GM18861 (cell line): Measurements from ENCODE around the gene NLRP4.
"Not testable (repeated sequence)": the region's sequence is repeated elsewhere in the genome, so short reads cannot be mapped to it uniquely, and the experiment has no call there.

ENCODE experiments used
- ATAC-seq: cut with Tn5 transposase; IDR thresholded peaks from one replicate; pipeline ENCODE4 v1.9.1; 2021; ENCODE audit not compliant: unreplicated experiment

NLRP4 gene

GRCh38 chr19:55882626-55883025, 46.3 kb downstream of the NLRP4 start:
- ATAC-seq, result no peak

- ATAC-seq, result no peak
These were observed 62.6 kb downstream of the NLRP4 start for GRCh38 chr19:55898911-55899310.

DNA sequence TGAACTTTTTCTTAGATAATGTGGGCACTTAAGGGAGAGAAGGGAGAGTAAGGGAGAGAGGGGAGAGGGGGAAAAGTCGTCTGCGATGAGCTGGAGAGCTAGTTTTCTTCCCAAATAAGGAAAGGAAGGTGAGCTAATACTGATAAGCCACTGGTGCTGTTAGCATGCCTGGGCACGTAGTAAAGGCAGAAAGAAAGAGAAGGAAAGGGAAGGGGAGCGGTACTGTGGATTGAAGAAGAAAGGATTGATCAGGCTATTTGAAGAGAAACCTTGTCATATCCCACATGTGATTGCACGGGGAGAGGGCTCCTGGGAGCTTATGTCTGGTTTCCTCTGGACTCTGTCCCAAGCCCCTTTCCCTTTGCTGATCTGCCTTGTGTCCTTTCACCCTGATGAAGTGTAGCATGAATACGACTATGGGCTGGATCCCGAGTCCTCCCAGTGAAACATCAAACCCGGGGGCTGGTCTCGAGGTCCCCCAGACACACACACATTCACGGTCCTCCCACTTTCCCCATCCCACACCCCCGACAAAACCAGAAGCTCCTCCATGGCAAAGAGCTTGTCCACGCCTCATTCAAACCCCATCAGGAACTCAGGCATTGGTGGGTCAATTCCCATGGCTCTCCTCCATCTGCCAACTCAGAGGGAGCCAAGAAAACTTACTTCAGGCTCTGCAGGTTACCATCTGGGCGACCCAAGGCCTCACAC, 65.2 kb downstream of the NLRP4 start:
- ATAC-seq, result no peak

GRCh38 chr19:55902080-55902751, 65.9 kb downstream of the NLRP4 start:
- no peak for ATAC-seq

DNA sequence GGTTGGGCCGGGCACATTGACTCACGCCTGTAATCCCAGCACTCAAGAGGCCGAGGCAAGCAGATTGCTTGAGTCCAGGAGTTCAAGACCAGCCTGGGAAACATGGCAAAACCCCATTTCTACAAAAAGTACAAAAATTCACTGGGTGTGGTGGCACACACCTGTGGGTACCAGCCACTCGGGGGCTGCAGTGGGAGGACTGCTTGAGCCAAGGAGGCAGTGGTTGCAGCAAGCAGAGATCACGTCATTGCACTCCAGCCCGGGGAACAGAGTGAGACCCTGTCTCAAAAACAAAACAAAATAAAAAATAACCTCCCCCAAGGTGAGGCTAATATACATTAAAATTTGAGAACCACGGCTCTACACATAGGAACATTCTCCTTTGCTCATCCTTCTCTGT, 70.9 kb downstream of the NLRP4 start:
- no peak for ATAC-seq

- ATAC-seq, result no peak
These were observed 71.4 kb downstream of the NLRP4 start for GRCh38 chr19:55907746-55908145.

- ATAC-seq, result no peak
These were observed 73.5 kb downstream of the NLRP4 start for GRCh38 chr19:55909801-55910200.

GRCh38 chr19:55912916-55913315, 76.6 kb downstream of the NLRP4 start:
- ATAC-seq, result no peak

DNA sequence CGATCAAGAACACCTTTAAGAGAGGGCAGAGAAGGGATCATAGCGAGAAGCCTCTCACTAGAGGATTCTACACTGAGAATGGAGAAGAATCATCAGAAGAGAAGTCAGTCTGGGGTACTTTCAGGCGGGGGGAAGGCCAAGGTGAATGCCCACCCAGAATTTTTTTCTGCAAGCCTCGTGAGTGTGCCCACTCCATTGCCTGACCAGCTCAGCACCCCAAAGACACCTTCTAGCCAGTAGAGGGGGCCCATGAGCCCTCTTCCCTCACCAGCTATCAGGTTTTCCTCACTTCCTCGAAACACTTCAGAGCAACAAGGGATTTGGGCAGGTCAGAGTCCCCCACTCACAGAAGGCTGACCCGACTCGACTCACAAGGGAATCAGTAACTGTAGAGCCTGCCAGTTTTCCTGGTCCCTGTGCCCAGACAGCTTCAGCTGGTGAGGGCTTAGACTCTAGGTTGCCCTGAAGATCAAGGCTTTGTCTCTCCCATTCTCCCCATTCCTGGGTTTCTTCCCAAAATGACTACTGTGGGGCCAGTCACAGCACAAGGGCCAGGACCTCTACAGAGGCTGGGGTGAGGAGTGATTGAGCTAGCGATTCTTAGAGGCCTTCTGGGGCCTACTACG, 77.4 kb downstream of the NLRP4 start:
- ATAC-seq, result no peak

DNA sequence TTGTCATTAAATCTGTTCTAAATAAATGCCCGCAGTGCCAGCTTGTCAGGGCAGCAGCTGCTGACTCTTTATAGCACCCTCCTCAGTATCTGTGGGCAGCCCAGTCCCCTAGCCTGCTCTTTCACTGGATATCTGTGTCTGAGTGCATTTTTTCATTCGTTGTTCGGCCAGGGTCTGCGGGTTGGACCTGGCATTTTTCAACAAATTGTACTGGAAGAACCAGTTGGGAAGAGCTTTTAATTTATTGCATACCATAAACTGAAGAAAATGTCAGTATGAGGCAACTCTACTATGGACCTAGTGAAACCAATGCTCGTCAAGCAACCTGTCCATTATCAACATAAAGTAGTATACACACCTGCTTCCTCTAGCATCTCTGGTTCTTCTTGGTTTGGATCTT, 87.2 kb downstream of the NLRP4 start:
- ATAC-seq, result no peak

DNA sequence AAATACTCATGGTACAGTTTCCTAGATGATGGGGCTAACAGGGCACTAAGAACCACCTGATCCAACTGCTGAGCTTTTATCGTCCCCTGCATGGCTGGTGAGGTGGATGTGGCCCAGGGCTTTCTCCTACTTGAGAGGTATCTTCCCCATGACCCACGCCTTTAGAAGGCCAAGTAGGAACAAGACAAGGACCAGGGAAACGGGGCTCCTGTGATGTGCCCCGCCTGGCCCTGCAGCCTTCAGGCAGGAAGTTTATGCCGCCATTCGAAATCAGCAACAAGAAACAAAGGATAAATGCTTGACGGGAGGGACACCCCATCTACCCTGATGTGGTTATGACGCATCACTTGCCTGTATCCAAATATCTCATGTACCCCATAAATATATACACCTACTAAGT, 91.7 kb downstream of the NLRP4 start:
- no peak for ATAC-seq

DNA sequence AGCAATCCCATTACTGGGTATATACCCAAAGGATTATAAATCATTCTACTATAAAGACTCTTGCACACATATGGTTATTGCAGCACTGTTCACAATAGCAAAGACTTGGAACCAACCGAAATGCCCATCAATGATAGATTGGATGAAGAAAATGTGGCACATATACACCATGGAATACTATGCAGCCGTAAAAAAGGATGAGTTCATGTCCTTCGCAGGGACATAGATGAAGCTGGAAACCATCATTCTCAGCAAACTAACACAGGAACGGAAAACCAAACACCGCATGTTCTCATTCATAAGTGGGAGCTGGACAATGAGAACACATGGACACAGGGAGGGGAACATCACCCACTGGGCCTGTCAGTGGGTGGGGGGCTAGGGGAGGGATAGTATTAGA, 92.9 kb downstream of the NLRP4 start:
- ATAC-seq, result not testable (repeated sequence)

DNA sequence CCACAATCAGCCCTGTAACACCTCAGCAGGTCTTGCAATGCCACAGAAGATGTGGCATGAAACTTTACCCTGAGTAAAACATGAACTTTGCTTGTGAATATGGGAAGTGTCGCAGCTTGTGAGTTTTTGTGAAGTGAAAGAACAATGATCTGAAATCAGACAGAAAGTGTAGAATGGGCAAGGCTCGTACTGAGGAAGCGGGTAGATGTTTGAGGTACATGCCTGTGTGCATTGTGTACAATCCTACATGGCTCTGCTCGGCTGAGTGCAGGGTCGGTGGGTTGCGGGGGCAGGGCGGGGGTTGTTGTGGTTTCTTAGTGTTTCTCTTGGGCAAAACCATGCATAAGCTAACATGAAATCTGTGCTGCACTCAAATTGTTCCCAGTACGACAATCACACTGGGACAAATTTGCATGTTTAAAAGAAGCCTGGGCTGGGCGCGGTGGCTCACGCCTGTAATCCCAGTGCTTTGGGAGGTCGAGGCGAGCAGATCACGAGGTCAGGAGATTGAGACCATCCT, 94.7 kb downstream of the NLRP4 start:
- no peak for ATAC-seq
